Measurements from ENCODE around the gene NUAK2.
A peak's percentile ranks its signal among the peaks of the same experiment; 100 is the strongest.

The NUAK2 gene

GRCh38 chr1:205317311-205317917 lies 4.1 kb downstream of the NUAK2 start:
- no peak for DNase-seq

DNA sequence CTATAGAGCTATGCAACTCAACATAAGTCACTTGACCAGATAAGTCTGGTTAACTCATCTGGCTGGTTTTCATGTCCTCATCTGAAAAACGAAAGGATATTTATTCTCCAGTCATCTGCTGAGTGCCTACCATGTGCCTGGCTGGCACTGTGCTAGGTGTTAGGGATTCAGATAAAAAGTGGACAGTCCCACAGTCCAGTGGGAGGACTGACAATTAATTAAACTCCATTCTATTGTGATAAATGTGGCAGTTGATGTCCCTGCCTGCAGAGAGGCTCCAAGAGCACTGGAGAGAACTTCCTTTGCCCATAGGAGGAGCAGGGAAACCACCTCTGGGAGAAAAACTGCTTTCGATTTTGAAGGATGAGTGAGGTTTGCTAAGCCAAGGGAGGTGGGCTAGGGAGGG lies 5.4 kb downstream of the NUAK2 start:
- no peak for DNase-seq

DNA sequence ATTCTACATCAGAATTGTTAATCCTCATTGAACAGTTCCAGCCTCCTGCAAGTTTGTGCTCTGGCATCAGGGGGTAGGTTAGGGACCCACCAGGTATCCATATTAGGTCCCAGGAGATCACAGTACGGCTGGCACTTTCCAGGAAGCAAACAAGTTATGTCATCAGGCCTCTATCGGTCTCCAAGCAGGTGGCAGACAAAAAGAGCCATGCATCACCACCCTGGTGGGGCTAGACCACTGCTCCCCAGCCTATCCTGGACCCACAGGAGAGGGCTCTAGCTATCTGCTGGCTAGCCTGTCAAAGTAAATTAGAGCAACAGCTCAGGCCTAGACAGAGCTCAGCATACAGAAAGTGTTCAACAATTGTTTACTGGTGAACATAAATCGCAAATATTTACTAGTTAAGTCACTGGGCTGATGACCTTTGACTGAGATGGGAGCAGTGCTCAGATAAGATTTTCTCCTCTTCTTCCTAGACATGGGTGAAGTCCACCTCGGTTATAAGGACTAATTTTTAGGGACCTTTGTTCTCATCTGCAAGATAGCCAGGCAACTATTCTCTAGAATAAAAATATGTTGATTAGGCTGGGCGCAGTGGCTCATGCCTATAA lies 6.4 kb downstream of the NUAK2 start:
- DNase-seq: no peak

DNA sequence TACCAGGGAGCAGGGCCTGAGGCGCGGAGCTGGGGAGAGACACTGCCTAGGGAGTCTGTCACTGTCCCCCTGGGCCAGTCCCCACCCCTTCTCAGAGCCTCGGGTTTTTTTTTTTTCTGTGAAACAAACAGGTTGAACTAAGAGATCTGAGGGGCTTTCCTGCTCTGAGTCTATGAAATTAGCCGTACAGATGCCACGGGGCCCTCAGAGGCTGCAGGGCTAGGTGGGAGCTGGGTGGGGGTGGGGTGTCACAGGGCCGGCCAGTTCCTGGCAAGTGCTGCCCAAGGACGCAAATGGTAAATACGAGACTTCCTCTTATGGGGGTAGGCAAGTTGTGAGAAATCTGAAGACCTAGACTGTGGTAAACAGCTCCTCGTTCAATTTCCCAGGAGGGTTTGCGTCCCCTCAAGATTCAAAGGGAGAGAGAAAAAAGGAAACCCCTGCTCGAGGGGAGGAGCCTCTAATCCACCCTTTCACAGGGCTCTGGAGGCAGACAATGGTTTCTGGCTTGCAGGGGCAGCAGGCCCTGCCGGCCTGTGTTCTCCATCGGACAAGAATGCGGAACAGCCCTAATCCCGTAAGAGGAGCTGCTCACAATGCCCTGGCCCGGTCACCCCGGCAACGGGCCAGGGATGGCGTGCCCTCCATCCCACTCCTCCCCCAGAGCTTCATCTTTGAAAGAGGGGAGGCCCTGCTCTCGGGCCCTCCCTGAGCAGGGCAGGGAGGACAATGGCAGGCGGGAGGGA lies 7.8 kb downstream of the NUAK2 start:
- DNase-seq: peak; percentile 80

GRCh38 chr1:205312866-205313562 lies 8.5 kb downstream of the NUAK2 start:
- DNase-seq: no peak

DNA sequence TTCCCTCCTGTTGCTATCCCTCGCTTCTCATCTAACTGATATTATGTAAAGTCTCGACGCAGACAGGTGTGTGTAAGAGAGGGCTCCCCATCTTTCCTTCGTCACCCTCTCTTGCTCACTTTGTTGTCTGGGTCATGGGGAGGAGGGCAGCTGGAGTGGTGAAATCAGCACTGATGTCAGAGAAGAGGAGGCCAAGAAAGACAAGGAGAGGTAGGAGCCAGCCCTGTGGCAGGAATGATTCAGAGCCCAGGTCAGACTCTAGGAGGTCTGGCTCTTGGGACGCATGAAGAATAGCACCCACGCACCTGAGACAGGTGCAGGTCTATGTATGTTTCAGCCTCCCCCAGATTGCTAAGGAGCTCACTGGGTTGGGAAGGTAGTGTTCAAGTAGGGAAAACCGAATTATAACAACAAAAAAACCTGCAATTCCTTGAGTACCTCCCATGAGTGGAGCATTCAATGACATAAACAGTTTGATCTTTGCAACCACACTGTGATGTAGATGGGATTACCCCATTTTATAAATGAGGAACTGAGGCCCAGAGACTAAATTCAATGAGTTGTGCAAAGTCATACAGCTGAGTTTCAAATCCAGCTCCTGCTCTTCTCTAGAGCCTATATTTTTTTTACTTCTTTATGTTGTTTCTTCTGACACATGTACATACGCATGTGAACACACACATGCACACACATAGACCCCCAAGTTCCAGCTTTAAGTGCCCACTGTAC lies 10.4 kb downstream of the NUAK2 start:
- DNase-seq: no peak

- DNase-seq: no peak
Observed at GRCh38 chr1:205309741-205310140, 11.8 kb downstream of the NUAK2 start.

DNA sequence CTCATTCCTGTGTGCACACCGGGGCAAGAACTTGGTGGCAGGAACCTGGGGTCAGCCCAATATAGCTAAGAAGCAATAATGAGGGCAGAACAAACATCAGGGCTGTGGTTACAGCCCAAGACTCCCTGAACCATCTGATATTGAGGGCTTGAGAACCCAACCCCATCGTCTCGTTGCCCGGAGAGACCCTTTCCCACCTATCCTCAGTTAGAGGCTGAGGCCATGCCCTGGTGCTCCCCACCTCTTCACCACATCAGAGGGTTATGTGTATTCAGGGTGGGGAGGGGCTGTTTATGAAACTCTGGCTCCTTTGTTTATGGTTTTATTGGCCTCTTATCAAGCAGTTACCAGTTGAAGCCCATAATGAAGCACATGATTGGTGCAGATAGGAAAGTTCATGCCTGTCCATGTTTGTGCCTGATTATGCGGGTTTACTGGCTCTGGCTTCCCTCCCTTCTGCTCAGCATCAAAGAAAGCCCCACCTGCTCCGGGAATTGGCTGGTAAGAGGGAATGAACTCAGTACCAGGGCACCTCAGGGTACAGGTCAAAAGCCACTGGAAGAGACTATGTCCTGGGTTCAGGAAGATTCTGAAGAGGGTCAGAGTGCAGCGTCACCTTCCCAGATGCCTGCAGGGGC lies 14.5 kb downstream of the NUAK2 start:
- DNase-seq: no peak

DNA sequence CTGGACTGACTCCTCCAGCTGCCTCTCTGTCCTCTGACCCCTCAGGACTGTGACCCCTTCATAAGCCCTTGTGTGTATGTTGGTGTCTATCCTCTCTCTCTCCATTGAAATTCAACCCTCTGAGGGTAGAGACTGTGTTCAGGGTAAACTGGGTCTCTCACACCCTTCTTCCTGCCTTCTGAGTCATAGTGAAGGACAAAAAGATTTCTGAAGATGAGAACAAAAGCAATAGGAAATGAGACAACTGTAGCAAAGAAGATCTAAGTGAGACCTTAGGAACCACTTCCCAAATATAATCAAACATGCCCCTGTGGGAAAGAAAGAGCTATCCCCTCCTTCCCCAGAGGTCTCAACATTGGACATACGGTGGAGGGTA lies 16.9 kb downstream of the NUAK2 start:
- no peak for DNase-seq

DNA sequence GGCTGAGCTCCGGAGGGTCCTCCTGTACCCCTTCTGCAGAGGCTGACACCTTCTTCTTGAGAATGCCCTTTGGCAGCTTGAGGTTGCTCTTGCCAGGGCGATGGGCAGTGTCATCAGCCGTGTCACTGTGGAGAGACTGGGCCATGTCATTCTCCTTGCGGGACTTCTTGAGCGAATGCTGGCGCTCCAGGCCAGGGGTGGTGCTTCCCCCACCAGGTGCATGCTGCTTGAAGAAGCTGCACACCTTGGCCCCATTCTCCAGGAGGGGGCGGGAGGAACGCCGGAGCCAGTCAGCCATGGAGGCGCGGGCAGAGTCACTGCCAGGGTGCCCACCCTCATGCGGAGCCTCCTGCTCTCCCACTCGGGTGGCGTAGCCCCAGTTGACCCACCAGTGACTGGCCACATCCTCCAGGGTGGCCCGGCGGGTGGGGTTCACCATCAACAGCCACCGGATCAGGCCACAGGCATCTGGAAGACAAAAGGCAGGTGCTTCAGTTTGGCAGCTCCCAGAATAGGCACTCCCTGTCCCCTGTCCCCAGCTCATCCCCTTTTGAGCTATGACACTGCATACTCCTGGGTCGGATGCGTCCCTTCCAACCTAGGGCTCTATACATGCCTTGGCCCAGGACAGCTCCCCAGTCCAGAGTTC lies 17.4 kb downstream of the NUAK2 start:
- no peak for DNase-seq

DNA sequence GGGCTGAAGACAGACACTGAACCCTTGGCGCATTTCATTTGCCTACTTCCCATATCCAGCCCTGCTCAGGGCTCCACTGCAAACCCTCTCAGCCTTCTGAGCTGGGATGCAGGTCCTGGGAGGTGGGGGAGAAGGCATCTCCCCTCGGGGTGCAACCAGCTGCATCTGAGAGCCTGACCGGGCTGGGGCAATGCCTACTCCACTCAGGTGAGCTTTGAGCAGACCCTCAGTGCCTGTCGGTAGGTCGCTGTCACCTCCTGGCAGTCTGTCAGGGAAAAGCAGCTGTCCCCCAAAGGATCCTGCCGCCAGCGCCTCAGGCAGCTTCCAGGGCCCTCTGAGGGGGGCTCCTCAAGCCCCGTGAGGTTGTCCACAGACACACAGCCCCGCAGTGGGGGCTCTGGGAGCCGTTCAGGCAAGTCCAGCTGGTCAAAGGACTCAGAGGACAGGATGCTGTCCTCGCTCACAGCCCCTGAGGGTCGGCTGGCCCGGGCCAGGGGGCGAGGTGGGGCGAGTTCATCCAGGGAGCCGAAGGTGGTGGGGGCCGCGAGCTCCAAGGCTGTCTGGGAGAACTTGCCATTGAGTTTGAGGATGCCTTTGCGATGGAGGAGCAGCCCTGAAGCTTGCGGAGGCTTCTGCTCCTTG lies 18.2 kb downstream of the NUAK2 start:
- DNase-seq: no peak

- DNase-seq: peak; percentile 50
Observed at GRCh38 chr1:205301842-205302588, 19.5 kb downstream of the NUAK2 start.

GRCh38 chr1:205301205-205301821 lies 20.2 kb downstream of the NUAK2 start:
- DNase-seq: peak; percentile 99

- no peak for DNase-seq
Observed at GRCh38 chr1:205300149-205300548, 21.4 kb downstream of the NUAK2 start.

GRCh38 chr1:205298191-205298994 lies 23.2 kb downstream of the NUAK2 start:
- DNase-seq: peak; percentile 100

- peak; percentile 46 for DNase-seq
Observed at GRCh38 chr1:205297546-205298177, 23.9 kb downstream of the NUAK2 start.

DNA sequence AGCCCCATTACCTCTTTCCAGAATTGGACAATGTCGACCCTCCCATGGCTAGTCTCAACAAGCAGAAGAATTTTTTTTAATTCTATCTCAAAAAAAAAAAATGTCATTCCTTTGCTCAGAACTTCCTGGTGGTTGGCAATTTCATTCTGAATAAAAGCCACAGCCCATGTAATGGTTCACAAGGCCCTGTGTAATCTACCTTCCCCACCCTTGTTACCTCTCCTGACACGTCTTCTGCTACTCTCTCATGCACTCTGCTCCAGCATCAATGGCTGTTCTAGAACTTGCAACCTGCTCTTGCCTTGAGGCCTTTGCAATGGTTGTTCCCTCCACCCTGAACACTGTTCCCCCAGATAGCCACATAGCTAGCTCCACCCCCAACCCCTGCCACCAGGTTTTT lies 25.4 kb downstream of the NUAK2 start:
- DNase-seq: no peak

- DNase-seq: no peak
Observed at GRCh38 chr1:205294934-205295333, 26.6 kb downstream of the NUAK2 start.
